HEK293 (cell line): ENCODE measurements around the gene PROSER2.

Source experiments
- CTCF ChIA-PET: fragments of 350-600 bp; formaldehyde crosslinking; extraction: SDS; loops from one replicate; lab custom pipeline; 2021; ENCODE audit warnings: antibody characterized with exemption; lab: Yijun Ruan, JAX
- POLR2A ChIA-PET: fragments of 300-600 bp; formaldehyde crosslinking; extraction: SDS; loops from one replicate; lab custom pipeline; 2020; ENCODE audit warnings: antibody characterized with exemption, inconsistent platforms; lab: Yijun Ruan, JAX
- H3K27ac ChIP-seq: fragments of 200-500 bp; sonication (Bioruptor generic); 2 replicates; pipeline ENCODE4 v1.5.1; 2014; ENCODE audit warnings: low read depth, low read length, control low read depth, inconsistent platforms; ENCODE audit errors: extremely low read depth
- H3K36me3 ChIP-seq, 2 experiments: fragments of 200-500 bp in 1 of 2; sonication (Bioruptor generic) in 1 of 2; 1 replicate in 1 of 2; 2 replicates in 1 of 2; pipeline ENCODE4 v1.5.1; 2014 to 2017; ENCODE audit warnings: inconsistent platforms in 2 of 2, low read length in 2 of 2; ENCODE audit not compliant: control insufficient read depth in 2 of 2, insufficient read depth in 1 of 2
- H3K4me1 ChIP-seq: fragments of 200-500 bp; sonication (Bioruptor generic); 2 replicates; pipeline ENCODE4 v1.5.1; 2014; ENCODE audit warnings: mild to moderate bottlenecking, low read length, inconsistent platforms; ENCODE audit not compliant: control insufficient read depth, insufficient read depth
- H3K4me3 ChIP-seq: 2 replicates; pipeline ENCODE4 v1.5.1; 2011; ENCODE audit warnings: low read depth, mild to moderate bottlenecking, control low read depth, low read length, moderate library complexity
- H3K9me3 ChIP-seq: fragments of 200-500 bp; sonication (Bioruptor generic); 2 replicates; pipeline ENCODE4 v1.5.1; 2014; ENCODE audit warnings: low read depth, low read length, inconsistent platforms; ENCODE audit not compliant: control insufficient read depth, insufficient read depth
- AEBP2 ChIP-seq: fragments of 450-650 bp; formaldehyde crosslinking; IDR thresholded peaks from 2 replicates; pipeline ENCODE4 v1.5.1; 2016; ENCODE audit warnings: missing biosample characterization, missing genetic modification characterization, borderline replicate concordance
- GLIS1 ChIP-seq: fragments of 450-650 bp; formaldehyde crosslinking; IDR thresholded peaks from 2 replicates; pipeline ENCODE4 v1.5.1; 2016; ENCODE audit warnings: missing biosample characterization, missing genetic modification characterization
- HOXA7 ChIP-seq: sonication (generic); formaldehyde crosslinking; IDR thresholded peaks from 2 replicates; pipeline ENCODE4 v1.8.1; 2022; ENCODE audit warnings: missing genetic modification reagents, borderline replicate concordance
- KLF17 ChIP-seq: fragments of 450-650 bp; formaldehyde crosslinking; IDR thresholded peaks from 2 replicates; pipeline ENCODE4 v1.5.1; 2016; ENCODE audit warnings: missing biosample characterization, missing genetic modification characterization
- PRDM1 ChIP-seq: fragments of 450-650 bp; formaldehyde crosslinking; IDR thresholded peaks from 2 replicates; pipeline ENCODE4; 2016; ENCODE audit warnings: missing biosample characterization, missing genetic modification characterization
- PRDM10 ChIP-seq: fragments of 450-650 bp; formaldehyde crosslinking; IDR thresholded peaks from 2 replicates; pipeline ENCODE4 v1.5.1; 2016; ENCODE audit warnings: missing biosample characterization, missing genetic modification characterization
- YY1 ChIP-seq: fragments of 450-650 bp; formaldehyde crosslinking; IDR thresholded peaks from 2 replicates; pipeline ENCODE4 v1.5.1; 2018; ENCODE audit warnings: missing biosample characterization, missing genetic modification characterization
- ZBTB44 ChIP-seq: fragments of 450-650 bp; IDR thresholded peaks from 2 replicates; pipeline ENCODE4 v1.5.1; 2018; ENCODE audit warnings: missing biosample characterization, mild to moderate bottlenecking, missing genetic modification characterization
- ZIC2 ChIP-seq: fragments of 450-650 bp; formaldehyde crosslinking; IDR thresholded peaks from 2 replicates; pipeline ENCODE4 v1.5.1; 2016; ENCODE audit warnings: missing biosample characterization, missing genetic modification characterization
- ZNF18 ChIP-seq: fragments of 450-650 bp; formaldehyde crosslinking; IDR thresholded peaks from 2 replicates; pipeline ENCODE4 v1.5.1; 2016; ENCODE audit warnings: missing biosample characterization, missing genetic modification characterization
- ZNF362 ChIP-seq: fragments of 450-650 bp; formaldehyde crosslinking; IDR thresholded peaks from 2 replicates; pipeline ENCODE4 v1.5.1; 2016; ENCODE audit warnings: missing biosample characterization, missing genetic modification characterization
- ZNF558 ChIP-seq: fragments of 450-650 bp; formaldehyde crosslinking; IDR thresholded peaks from 2 replicates; pipeline ENCODE4 v1.5.1; 2016; ENCODE audit warnings: missing biosample characterization, missing genetic modification characterization
- ZNF623 ChIP-seq: fragments of 450-650 bp; formaldehyde crosslinking; IDR thresholded peaks from 2 replicates; pipeline ENCODE4 v1.5.1; 2016; ENCODE audit warnings: missing biosample characterization, missing genetic modification characterization
- ZNF639 ChIP-seq: fragments of 450-650 bp; formaldehyde crosslinking; IDR thresholded peaks from 2 replicates; pipeline ENCODE4 v1.5.1; 2016; ENCODE audit warnings: missing biosample characterization, missing genetic modification characterization
- ZNF658 ChIP-seq: fragments of 450-650 bp; formaldehyde crosslinking; IDR thresholded peaks from 2 replicates; pipeline ENCODE4; 2016; ENCODE audit warnings: missing biosample characterization, missing genetic modification characterization
- ZNF791 ChIP-seq: fragments of 450-650 bp; formaldehyde crosslinking; IDR thresholded peaks from 2 replicates; pipeline ENCODE4 v1.5.1; 2016; ENCODE audit warnings: missing biosample characterization, missing genetic modification characterization

PROSER2 gene

GRCh38 chr10:11901454-11901832 is 78.3 kb downstream of the PROSER2 start:
- no peak overlapping the region for H3K4me3 ChIP-seq
- H3K27ac ChIP-seq = no peak overlapping the region
- H3K9me3 ChIP-seq = no peaks in the 10 kb centered on the region
- H3K36me3 ChIP-seq = no peaks in the 10 kb centered on the region
- peaks cover 3% of the 10 kb centered on the region; the same call in 1 of the 2 replicates for H3K4me1 ChIP-seq
- TF ChIP-seq AEBP2 (tag by site-specific recombination) = no peak
- TF ChIP-seq ZNF791 = no peak
- TF ChIP-seq ZNF639 = no peak
- TF ChIP-seq PRDM10 (tag by site-specific recombination) = no peak
- no peak for TF ChIP-seq ZNF18 (tag by site-specific recombination)
- no peak for TF ChIP-seq KLF17 (tag by site-specific recombination)
- no peak for TF ChIP-seq ZNF658 (tag by site-specific recombination)
- no peak for TF ChIP-seq YY1 (tag by site-specific recombination)
- TF ChIP-seq GLIS1 (tag by site-specific recombination) = no peak
- TF ChIP-seq PRDM1 (tag by site-specific recombination) = no peak
- no peak for TF ChIP-seq ZNF362 (tag by site-specific recombination)
- no peak for TF ChIP-seq ZNF623
- no peak for TF ChIP-seq ZNF558 (tag by site-specific recombination)
- no peak for TF ChIP-seq ZIC2 (tag by site-specific recombination)
- no peak for TF ChIP-seq ZBTB44 (tag by site-specific recombination)
- TF ChIP-seq HOXA7 (CRISPR knock-in tag) = no peak
- ChIA-PET CTCF (interaction anchor here (0.9 kb wide), 1 partner anchor 83 kb away, joined by 3 read pairs; no protein-coding TSS in a partner anchor), POLR2A (no interaction called here)
